GM06990 (cell line): ENCODE measurements around the gene MCM3AP.

Experiments used
- DNase-seq: peaks from one replicate; pipeline ENCODE4 v3.0.0-alpha.2; 2011; ENCODE audit not compliant: insufficient read length; ENCODE audit errors: extremely low read depth
- H3K27me3 ChIP-seq: replicated peaks from 2 replicates; pipeline ENCODE4 v1.6.0; 2011; ENCODE audit warnings: low read length; ENCODE audit not compliant: control insufficient read depth, insufficient read depth
- H3K36me3 ChIP-seq: 2 replicates; pipeline ENCODE4 v1.5.1; 2011; ENCODE audit warnings: low read length; ENCODE audit not compliant: control insufficient read depth, insufficient read depth
- H3K4me3 ChIP-seq: replicated peaks from 2 replicates; pipeline ENCODE4 v1.5.1; 2011; ENCODE audit warnings: low read depth, mild to moderate bottlenecking, control low read depth, low read length
- TF ChIP-seq, protein P1 (sequence below): IDR thresholded peaks from 2 replicates; pipeline ENCODE4 v1.5.1; 2011; ENCODE audit warnings: low read length, control low read depth, mild to moderate bottlenecking, inconsistent platforms; ENCODE audit not compliant: insufficient read depth, poor library complexity, severe bottlenecking

The MCM3AP gene

DNA sequence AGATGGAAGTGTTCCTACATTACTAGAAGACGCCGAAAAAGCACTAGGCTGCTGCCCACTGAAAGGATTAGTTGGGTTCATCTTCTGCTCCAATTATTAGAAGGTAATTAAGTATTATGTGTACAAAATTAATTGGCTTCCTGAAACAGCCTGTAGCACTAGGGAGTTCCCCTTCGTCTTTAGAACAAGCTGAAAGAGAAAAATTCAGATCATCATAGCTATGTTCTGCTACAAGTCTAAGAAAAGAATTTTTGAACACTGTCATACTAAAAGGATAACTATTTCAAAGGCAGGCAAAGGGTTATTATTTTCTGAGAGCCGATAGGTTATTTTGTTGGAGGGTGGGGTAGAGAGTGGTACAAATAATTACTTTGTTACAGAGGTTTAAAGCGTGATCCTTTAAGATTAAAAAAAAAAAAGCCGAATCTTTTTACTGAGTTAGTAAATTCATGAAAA is at the start of gene MCM3AP:
Gene MCM3AP, minus strand, starts transcription at position 406 of the 456 bp plus-strand sequence. Its CDS starts 325 bp downstream, at position 81.
- TF ChIP-seq, protein P1, sequence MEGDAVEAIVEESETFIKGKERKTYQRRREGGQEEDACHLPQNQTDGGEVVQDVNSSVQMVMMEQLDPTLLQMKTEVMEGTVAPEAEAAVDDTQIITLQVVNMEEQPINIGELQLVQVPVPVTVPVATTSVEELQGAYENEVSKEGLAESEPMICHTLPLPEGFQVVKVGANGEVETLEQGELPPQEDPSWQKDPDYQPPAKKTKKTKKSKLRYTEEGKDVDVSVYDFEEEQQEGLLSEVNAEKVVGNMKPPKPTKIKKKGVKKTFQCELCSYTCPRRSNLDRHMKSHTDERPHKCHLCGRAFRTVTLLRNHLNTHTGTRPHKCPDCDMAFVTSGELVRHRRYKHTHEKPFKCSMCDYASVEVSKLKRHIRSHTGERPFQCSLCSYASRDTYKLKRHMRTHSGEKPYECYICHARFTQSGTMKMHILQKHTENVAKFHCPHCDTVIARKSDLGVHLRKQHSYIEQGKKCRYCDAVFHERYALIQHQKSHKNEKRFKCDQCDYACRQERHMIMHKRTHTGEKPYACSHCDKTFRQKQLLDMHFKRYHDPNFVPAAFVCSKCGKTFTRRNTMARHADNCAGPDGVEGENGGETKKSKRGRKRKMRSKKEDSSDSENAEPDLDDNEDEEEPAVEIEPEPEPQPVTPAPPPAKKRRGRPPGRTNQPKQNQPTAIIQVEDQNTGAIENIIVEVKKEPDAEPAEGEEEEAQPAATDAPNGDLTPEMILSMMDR = no peak
- H3K27me3 ChIP-seq = no peaks in the 10 kb centered on the region
- no peak for DNase-seq
- H3K4me3 ChIP-seq = peak within 1 kb of the TSS; percentile 87
- H3K36me3 ChIP-seq = peaks cover 12% of the 10 kb centered on the region

DNA sequence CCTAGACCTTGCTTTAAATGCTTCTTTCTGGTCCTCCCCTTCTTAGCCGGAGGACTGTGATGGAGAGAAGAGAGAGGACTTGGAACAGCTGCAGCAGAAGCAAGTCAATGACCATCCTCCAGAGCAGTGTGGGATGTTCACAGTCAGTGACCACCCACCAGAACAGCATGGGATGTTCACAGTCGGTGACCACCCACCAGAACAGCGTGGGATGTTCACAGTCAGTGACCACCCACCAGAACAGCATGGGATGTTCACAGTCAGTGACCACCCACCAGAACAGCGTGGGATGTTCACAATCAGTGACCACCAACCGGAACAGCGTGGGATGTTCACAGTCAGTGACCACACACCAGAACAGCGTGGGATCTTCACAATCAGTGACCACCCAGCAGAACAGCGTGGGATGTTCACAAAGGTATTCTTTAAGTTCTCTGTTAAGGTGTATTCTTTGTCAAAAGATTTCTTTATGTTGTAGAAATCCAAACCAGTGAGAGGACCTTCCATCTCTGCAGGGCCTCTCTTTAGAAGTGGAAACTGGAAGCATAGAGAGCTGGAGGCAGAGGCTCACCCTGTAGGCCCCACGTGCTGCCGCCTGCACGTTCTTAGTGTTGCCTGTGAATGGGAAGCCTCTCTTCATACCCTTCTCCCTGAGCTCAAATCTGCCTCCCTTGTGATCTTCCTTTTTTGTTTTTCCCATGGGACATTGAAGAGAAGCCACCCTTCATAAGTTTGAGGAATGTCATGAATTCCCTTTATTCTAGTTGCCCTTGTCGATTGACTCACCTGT is 49.1 kb upstream of the MCM3AP start:
- H3K27me3 ChIP-seq = no peaks in the 10 kb centered on the region
- peaks cover 13% of the 10 kb centered on the region for H3K36me3 ChIP-seq
- DNase-seq = no peak
- no peak overlapping the region for H3K4me3 ChIP-seq
- TF ChIP-seq, protein P1 = no peak

DNA sequence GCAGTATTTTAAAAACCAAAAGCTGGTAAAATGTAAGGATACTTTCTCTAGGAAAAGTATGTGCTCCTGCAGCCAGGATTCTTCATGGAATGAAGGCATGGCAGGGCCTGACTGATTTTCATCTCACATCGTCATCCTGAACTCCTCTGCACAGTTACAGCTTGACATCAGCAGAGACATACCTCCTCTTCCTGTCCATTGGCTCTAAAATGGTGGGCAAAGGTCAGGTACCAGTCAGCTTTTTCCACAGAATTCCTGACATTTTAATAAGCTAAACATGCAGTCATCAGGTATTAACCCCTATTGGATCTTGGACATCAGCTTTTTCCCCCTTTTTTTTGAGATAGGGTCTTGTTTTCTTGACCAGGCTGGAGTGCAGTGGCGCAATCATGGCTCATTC is 44.4 kb upstream of the MCM3AP start:
- no peak overlapping the region for H3K4me3 ChIP-seq
- H3K27me3 ChIP-seq = no peaks in the 10 kb centered on the region
- peaks cover 11% of the 10 kb centered on the region for H3K36me3 ChIP-seq
- TF ChIP-seq, protein P1 = no peak
- no peak for DNase-seq

DNA sequence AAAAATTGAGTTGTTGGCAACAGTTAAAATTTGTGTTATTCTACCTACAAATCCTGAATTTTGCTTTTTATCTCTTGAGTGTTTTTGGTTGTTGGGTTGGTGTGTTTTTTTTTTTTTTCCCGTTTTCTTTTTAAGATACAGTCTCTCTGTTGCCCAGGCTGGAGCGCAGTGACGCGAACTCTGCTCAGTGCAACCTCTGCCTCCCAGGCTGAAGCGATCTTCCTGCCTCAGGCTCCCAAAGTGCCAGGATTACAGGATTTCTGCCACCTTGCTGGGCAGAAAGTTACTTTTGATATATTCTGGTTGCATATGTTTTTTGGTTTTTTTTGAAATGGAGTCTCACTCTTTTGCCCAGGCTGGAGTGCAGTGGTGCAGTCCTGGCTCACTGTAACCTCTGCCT is 42.7 kb upstream of the MCM3AP start:
- no peak overlapping the region for H3K4me3 ChIP-seq
- DNase-seq = no peak
- TF ChIP-seq, protein P1 = no peak
- peaks cover 6% of the 10 kb centered on the region for H3K36me3 ChIP-seq
- H3K27me3 ChIP-seq = no peaks in the 10 kb centered on the region

DNA sequence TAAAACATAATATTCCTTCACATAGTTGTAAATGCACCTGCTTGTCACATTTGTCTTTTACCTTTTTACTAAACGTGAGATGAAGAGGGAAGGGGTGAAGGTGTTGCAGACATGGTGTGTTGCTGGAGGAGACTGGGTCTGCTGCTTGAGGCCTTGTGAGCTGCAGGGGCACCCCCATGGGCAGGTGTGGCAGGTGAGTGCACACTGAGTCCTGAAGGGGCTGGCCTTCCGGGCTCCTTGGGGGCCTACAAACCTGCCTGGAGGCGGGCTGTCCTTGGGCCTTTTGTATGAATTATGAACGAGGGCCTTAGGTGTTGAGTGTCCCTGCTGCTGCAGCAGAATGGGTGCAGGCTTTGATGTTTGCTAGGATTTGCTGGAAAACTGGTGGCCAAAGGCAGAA is 42.3 kb upstream of the MCM3AP start:
- Histone ChIP-seq H3K36me3 (peaks cover 6% of the 10 kb centered on the region), H3K27me3 (no peaks in the 10 kb centered on the region), H3K4me3 (no peak overlapping the region)
- TF ChIP-seq, protein P1 = no peak
- DNase-seq = no peak
